ENCODE results near the gene IL2RA.

Gene IL2RA

DNA sequence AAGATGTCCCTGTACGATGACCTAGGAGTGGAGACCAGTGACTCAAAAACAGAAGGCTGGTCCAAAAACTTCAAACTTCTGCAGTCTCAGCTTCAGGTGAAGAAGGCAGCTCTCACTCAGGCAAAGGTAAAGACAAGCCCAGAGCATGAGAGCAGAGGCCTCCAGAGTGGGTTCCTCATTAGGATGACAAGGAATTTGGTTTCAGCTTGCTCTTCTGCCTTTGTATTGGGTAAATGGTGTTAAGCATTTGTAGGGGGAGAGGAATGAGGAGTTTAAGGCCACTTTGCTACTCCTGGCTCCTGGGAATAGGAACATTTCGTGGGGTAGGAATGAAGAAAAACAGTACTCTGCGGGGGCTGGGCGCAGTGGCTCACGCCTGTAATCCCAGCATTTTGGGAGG, 34.9 kb upstream of the IL2RA start:
- ATAC-seq: no peak

DNA sequence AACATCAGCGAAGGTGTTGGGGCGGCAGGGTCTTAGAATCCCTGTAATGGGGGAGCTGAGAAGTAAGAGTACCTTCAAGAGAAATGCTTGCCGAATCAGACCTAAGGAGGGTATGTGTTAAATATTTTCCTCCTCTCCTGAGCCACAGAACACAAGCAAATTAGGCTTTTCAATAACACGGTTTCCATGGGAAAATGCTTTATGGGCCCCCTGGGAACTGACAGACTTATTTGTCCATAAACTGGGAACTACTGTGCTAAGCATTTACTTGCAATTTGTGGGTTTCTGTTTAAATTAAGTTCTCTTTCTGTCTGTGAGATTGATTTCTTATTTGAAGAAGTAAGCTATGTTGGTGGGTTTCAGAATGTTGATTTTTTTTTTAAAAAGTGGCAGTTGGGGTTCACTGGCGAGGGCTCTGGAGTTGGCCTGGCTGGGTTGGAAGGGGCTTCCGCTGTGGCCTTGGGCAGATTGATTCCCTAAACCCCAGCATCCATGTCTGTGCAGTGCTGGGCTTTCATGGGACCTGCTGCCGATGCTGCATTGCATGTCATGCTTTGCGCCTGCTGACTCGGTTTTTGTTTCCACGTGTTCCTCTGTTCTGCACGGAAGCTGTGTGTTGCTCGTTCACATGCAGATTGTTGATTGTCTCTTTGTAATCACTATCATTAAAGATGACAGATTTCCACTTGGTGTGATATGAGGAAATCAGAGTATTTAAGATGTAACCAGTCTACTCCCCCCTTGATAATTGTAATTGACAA, 33.8 kb upstream of the IL2RA start:
- ATAC-seq: no peak
- no peak for TF ChIP-seq ZC3H10 (CRISPR knock-in tag; IDR thresholded peaks at IDR 0.05)
- TF ChIP-seq, protein P1, sequence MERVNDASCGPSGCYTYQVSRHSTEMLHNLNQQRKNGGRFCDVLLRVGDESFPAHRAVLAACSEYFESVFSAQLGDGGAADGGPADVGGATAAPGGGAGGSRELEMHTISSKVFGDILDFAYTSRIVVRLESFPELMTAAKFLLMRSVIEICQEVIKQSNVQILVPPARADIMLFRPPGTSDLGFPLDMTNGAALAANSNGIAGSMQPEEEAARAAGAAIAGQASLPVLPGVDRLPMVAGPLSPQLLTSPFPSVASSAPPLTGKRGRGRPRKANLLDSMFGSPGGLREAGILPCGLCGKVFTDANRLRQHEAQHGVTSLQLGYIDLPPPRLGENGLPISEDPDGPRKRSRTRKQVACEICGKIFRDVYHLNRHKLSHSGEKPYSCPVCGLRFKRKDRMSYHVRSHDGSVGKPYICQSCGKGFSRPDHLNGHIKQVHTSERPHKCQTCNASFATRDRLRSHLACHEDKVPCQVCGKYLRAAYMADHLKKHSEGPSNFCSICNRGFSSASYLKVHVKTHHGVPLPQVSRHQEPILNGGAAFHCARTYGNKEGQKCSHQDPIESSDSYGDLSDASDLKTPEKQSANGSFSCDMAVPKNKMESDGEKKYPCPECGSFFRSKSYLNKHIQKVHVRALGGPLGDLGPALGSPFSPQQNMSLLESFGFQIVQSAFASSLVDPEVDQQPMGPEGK (CRISPR knock-in tag; IDR thresholded peaks at IDR 0.05; ENCODE audit: borderline replicate concordance): no peak
- TF ChIP-seq ISL1 (CRISPR knock-in tag; IDR thresholded peaks at IDR 0.05): no peak
- no peak for TF ChIP-seq SNAI2 (CRISPR knock-in tag; IDR thresholded peaks at IDR 0.05)
- no peak for TF ChIP-seq ZFP30 (CRISPR knock-in tag; IDR thresholded peaks at IDR 0.05)
- TF ChIP-seq RARB (CRISPR knock-in tag; IDR thresholded peaks at IDR 0.05): no peak

More for the DNA sequence above, 34.9 kb upstream of the IL2RA start:
- TF ChIP-seq, protein P2, sequence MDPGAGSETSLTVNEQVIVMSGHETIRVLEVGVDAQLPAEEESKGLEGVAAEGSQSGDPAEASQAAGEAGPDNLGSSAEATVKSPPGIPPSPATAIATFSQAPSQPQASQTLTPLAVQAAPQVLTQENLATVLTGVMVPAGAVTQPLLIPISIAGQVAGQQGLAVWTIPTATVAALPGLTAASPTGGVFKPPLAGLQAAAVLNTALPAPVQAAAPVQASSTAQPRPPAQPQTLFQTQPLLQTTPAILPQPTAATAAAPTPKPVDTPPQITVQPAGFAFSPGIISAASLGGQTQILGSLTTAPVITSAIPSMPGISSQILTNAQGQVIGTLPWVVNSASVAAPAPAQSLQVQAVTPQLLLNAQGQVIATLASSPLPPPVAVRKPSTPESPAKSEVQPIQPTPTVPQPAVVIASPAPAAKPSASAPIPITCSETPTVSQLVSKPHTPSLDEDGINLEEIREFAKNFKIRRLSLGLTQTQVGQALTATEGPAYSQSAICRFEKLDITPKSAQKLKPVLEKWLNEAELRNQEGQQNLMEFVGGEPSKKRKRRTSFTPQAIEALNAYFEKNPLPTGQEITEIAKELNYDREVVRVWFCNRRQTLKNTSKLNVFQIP (CRISPR knock-in tag; IDR thresholded peaks at IDR 0.05; ENCODE audit: borderline replicate concordance, low read depth): no peak
- TF ChIP-seq PPARA (CRISPR knock-in tag; IDR thresholded peaks at IDR 0.05; ENCODE audit: borderline replicate concordance) (no peak), ISL1 (CRISPR knock-in tag; IDR thresholded peaks at IDR 0.05) (no peak), SNAI2 (CRISPR knock-in tag; IDR thresholded peaks at IDR 0.05) (no peak), CSDC2 (CRISPR knock-in tag; IDR thresholded peaks at IDR 0.05) (no peak), ESRRG (CRISPR knock-in tag; IDR thresholded peaks at IDR 0.05) (no peak), RARB (CRISPR knock-in tag; IDR thresholded peaks at IDR 0.05) (no peak), ZFP30 (CRISPR knock-in tag; IDR thresholded peaks at IDR 0.05) (no peak), TOX (CRISPR knock-in tag; IDR thresholded peaks at IDR 0.05; ENCODE audit: borderline replicate concordance) (no peak), ZNF70 (CRISPR knock-in tag; IDR thresholded peaks at IDR 0.05) (no peak), TCF4 (CRISPR knock-in tag; IDR thresholded peaks at IDR 0.05; ENCODE audit: borderline replicate concordance) (no peak), BACH2 (CRISPR knock-in tag; IDR thresholded peaks at IDR 0.05; ENCODE audit: borderline replicate concordance) (no peak), ZNF8 (CRISPR knock-in tag; IDR thresholded peaks at IDR 0.05) (no peak), ZFP3 (CRISPR knock-in tag; IDR thresholded peaks at IDR 0.05) (no peak), ZC3H10 (CRISPR knock-in tag; IDR thresholded peaks at IDR 0.05) (no peak), GLIS3 (CRISPR knock-in tag; IDR thresholded peaks at IDR 0.05) (no peak), ZNF565 (CRISPR knock-in tag; conservative IDR thresholded peaks at IDR 0.05; ENCODE audit: low read depth) (no peak)
- TF ChIP-seq, protein P3, sequence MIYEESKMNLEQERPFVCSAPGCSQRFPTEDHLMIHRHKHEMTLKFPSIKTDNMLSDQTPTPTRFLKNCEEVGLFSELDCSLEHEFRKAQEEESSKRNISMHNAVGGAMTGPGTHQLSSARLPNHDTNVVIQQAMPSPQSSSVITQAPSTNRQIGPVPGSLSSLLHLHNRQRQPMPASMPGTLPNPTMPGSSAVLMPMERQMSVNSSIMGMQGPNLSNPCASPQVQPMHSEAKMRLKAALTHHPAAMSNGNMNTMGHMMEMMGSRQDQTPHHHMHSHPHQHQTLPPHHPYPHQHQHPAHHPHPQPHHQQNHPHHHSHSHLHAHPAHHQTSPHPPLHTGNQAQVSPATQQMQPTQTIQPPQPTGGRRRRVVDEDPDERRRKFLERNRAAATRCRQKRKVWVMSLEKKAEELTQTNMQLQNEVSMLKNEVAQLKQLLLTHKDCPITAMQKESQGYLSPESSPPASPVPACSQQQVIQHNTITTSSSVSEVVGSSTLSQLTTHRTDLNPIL (CRISPR knock-in tag; IDR thresholded peaks at IDR 0.05; ENCODE audit: low read depth): no peak
- TF ChIP-seq, protein P4, sequence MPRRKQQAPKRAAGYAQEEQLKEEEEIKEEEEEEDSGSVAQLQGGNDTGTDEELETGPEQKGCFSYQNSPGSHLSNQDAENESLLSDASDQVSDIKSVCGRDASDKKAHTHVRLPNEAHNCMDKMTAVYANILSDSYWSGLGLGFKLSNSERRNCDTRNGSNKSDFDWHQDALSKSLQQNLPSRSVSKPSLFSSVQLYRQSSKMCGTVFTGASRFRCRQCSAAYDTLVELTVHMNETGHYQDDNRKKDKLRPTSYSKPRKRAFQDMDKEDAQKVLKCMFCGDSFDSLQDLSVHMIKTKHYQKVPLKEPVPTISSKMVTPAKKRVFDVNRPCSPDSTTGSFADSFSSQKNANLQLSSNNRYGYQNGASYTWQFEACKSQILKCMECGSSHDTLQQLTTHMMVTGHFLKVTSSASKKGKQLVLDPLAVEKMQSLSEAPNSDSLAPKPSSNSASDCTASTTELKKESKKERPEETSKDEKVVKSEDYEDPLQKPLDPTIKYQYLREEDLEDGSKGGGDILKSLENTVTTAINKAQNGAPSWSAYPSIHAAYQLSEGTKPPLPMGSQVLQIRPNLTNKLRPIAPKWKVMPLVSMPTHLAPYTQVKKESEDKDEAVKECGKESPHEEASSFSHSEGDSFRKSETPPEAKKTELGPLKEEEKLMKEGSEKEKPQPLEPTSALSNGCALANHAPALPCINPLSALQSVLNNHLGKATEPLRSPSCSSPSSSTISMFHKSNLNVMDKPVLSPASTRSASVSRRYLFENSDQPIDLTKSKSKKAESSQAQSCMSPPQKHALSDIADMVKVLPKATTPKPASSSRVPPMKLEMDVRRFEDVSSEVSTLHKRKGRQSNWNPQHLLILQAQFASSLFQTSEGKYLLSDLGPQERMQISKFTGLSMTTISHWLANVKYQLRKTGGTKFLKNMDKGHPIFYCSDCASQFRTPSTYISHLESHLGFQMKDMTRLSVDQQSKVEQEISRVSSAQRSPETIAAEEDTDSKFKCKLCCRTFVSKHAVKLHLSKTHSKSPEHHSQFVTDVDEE (CRISPR knock-in tag; IDR thresholded peaks at IDR 0.05): no peak
- TF ChIP-seq, protein P1 (CRISPR knock-in tag; IDR thresholded peaks at IDR 0.05; ENCODE audit: borderline replicate concordance): no peak

DNA sequence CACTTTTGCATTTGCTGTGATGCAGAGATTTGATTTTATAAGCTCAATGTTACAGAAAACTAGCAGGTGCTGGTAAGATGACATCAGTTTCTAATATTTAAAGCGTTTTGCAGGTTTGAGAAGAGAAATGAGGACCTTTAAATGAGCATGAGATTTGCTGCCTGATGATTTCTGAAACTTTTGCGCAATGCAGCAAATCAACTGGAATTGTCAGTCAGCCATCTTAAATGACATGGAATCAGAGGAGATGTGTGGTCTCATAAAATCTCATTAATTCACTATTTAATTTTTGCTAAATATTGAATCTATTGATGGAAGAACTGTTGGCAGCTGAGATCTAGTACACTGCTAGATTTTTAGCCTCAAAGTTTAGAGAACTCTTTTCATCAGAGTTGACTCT, 30.6 kb upstream of the IL2RA start:
- ATAC-seq: no peak
- TF ChIP-seq, protein P5, sequence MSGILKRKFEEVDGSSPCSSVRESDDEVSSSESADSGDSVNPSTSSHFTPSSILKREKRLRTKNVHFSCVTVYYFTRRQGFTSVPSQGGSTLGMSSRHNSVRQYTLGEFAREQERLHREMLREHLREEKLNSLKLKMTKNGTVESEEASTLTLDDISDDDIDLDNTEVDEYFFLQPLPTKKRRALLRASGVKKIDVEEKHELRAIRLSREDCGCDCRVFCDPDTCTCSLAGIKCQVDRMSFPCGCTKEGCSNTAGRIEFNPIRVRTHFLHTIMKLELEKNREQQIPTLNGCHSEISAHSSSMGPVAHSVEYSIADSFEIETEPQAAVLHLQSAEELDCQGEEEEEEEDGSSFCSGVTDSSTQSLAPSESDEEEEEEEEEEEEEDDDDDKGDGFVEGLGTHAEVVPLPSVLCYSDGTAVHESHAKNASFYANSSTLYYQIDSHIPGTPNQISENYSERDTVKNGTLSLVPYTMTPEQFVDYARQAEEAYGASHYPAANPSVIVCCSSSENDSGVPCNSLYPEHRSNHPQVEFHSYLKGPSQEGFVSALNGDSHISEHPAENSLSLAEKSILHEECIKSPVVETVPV (CRISPR knock-in tag; IDR thresholded peaks at IDR 0.05): no peak
- TF ChIP-seq ZFP3 (CRISPR knock-in tag; IDR thresholded peaks at IDR 0.05): no peak
- TF ChIP-seq ISL1 (CRISPR knock-in tag; IDR thresholded peaks at IDR 0.05): no peak
- TF ChIP-seq, protein P1 (CRISPR knock-in tag; IDR thresholded peaks at IDR 0.05; ENCODE audit: borderline replicate concordance): no peak
- TF ChIP-seq, protein P4 (CRISPR knock-in tag; IDR thresholded peaks at IDR 0.05): no peak

All from SK-N-SH treated with all-trans-retinoic acid at 6 μM for 48 hours (cell line).